K562 (cell line): Measurements from ENCODE around the gene IER3IP1. TPM values are rescaled to one million over a fixed set of nuclear protein-coding genes. Genes with fewer than 3 reads are reported as not detected.

Experiments used
- ATAC-seq: fragments of 200-7000 bp; cut with Tn5 transposase; 3 replicates; pipeline ENCODE4 v1.9.1; 2020; ENCODE audit warnings: moderate library complexity
- BruUV-seq: library from RNA; stranded (reverse); fragments of 400-500 nt; replicated peaks from 2 replicates; lab custom pipeline; 2021; lab: Mats Ljungman, UMichigan
- CTCF ChIA-PET: fragments of 300-600 bp; formaldehyde crosslinking; extraction: SDS; loops from one replicate; lab custom pipeline; 2021; ENCODE audit warnings: low intra/inter-chr PET ratio; lab: Yijun Ruan, JAX
- POLR2A ChIA-PET: fragments of 300-600, 350-650 bp; sonication (Branson Sonifier 250); formaldehyde crosslinking; extraction: SDS; loops from one replicate; lab custom pipeline; 2021; ENCODE audit warnings: antibody characterized with exemption, inconsistent platforms; lab: Yijun Ruan, JAX
- DNase-seq, 4 experiments: peaks; one replicate each; pipeline versions ENCODE4 v3.0.0 to v3.0.0-alpha.2; 2011 to 2018; ENCODE audit warnings: low spot score in 3 of 4, mixed read lengths in 3 of 4; ENCODE audit errors: extremely low read depth in 1 of 4
- FAIRE-seq: peaks from 2 replicates; lab custom pipeline; 2011; peaks lifted over from hg19 to GRCh38; lab: Jason Lieb, UNC
- H2AFZ ChIP-seq: 2 replicates; pipeline ENCODE4 v1.6.0; 2011; ENCODE audit warnings: low read depth, low read length, control low read depth, inconsistent platforms
- H3K27ac ChIP-seq: fragments of 200-600 bp; 3 replicates; pipeline ENCODE4 v1.8.0; 2011; ENCODE audit warnings: low read depth, mild to moderate bottlenecking, control low read depth, inconsistent platforms, low read length, moderate library complexity, mixed read lengths; ENCODE audit errors: extremely low read depth
- H3K27me3 ChIP-seq, 2 experiments: fragments of 300-600 bp in 1 of 2; 2 replicates in 1 of 2; 3 replicates in 1 of 2; pipeline versions ENCODE4 v1.6.0 to v1.8.0; 2011; ENCODE audit warnings: inconsistent platforms in 2 of 2, low read length in 2 of 2, mild to moderate bottlenecking in 1 of 2, mixed read lengths in 1 of 2, moderate library complexity in 1 of 2; ENCODE audit not compliant: control insufficient read depth in 2 of 2, insufficient read depth in 2 of 2
- H3K36me3 ChIP-seq: fragments of 300-600 bp; 3 replicates; pipeline ENCODE4 v1.8.0; 2011; ENCODE audit warnings: mild to moderate bottlenecking, low read length, inconsistent platforms; ENCODE audit not compliant: control insufficient read depth, insufficient read depth
- H3K4me1 ChIP-seq, 2 experiments: fragments of 200-600 bp in 1 of 2; replicated peaks in 1 of 2; 2 replicates in 1 of 2; 3 replicates in 1 of 2; pipeline versions ENCODE4 v1.5.1 to v1.8.0; 2011; ENCODE audit warnings: inconsistent platforms in 2 of 2, low read length in 2 of 2, mild to moderate bottlenecking in 1 of 2, mixed read lengths in 1 of 2, moderate library complexity in 1 of 2; ENCODE audit not compliant: control insufficient read depth in 2 of 2, insufficient read depth in 2 of 2
- H3K4me2 ChIP-seq: 2 replicates; pipeline ENCODE4 v1.6.1; 2011; ENCODE audit warnings: low read length, control low read depth, inconsistent platforms, mixed read lengths; ENCODE audit not compliant: insufficient read depth
- H3K4me3 ChIP-seq: fragments of 200-600 bp; sonication (generic), shearing (Covaris generic); 2 replicates; pipeline ENCODE4 v1.5.1; 2016; ENCODE audit warnings: control low read depth, inconsistent platforms
- H3K79me2 ChIP-seq: fragments of 200-600 bp; 3 replicates; pipeline ENCODE4 v1.8.0; 2011; ENCODE audit warnings: low read length, inconsistent platforms; ENCODE audit not compliant: control insufficient read depth, insufficient read depth
- H3K9ac ChIP-seq, 2 experiments: 2 replicates each; pipeline versions ENCODE4 v1.6.0 to v1.6.1; 2011; ENCODE audit warnings: low read depth in 2 of 2, low read length in 2 of 2, control low read depth in 1 of 2, inconsistent platforms in 1 of 2, mild to moderate bottlenecking in 1 of 2, mixed read lengths in 1 of 2; ENCODE audit not compliant: insufficient read depth in 1 of 2
- H3K9me1 ChIP-seq: one replicate; pipeline ENCODE4 v1.6.0; 2011; ENCODE audit warnings: inconsistent platforms, mild to moderate bottlenecking, low read length, moderate library complexity; ENCODE audit not compliant: control insufficient read depth, insufficient read depth
- H3K9me3 ChIP-seq: replicated peaks from 2 replicates; pipeline ENCODE4 v1.5.1; 2011; ENCODE audit warnings: low read depth, low read length, inconsistent platforms; ENCODE audit not compliant: control insufficient read depth, insufficient read depth
- H4K20me1 ChIP-seq: replicated peaks from 2 replicates; pipeline ENCODE4 v1.6.1; 2011; ENCODE audit warnings: low read length, inconsistent platforms, mixed read lengths; ENCODE audit not compliant: control insufficient read depth, insufficient read depth
- ARID1B ChIP-seq: fragments of 450-650 bp; IDR thresholded peaks from 2 replicates; pipeline ENCODE4 v1.6.1; 2016; ENCODE audit warnings: antibody characterized with exemption, mild to moderate bottlenecking, inconsistent platforms
- BRF1 ChIP-seq: IDR thresholded peaks from 3 replicates; pipeline ENCODE4 v1.6.1; 2011; ENCODE audit warnings: borderline replicate concordance, mild to moderate bottlenecking; ENCODE audit not compliant: insufficient read length; ENCODE audit errors: extremely low read depth
- CBFA2T3 ChIP-seq: fragments of 450-650 bp; IDR thresholded peaks from 2 replicates; pipeline ENCODE4 v1.6.1; 2017
- CBX5 ChIP-seq: IDR thresholded peaks from 2 replicates; pipeline ENCODE4 v1.6.1; 2014; ENCODE audit warnings: low read depth, borderline replicate concordance
- E2F3 ChIP-seq: fragments of 250-450 bp; sonication (Bioruptor Pico); IDR thresholded peaks from 2 replicates; pipeline ENCODE4 v1.4.0; 2020; ENCODE audit warnings: mild to moderate bottlenecking
- EP300 ChIP-seq: IDR thresholded peaks from 2 replicates; pipeline ENCODE4 v1.6.1; 2012; ENCODE audit warnings: low read length, improper control_type of control experiment
- FOXM1 ChIP-seq, 2 experiments: fragments of 450-650 bp in 1 of 2; sonication (generic) in 1 of 2; formaldehyde crosslinking in 1 of 2; IDR thresholded peaks; 2 replicates each; pipeline versions ENCODE4 v1.6.1 to v1.9.0; 2017 to 2022; ENCODE audit warnings: low read depth in 2 of 2, mild to moderate bottlenecking in 2 of 2, missing genetic modification reagents in 1 of 2, moderate library complexity in 1 of 2
- HDAC3 ChIP-seq: fragments of 450-650 bp; IDR thresholded peaks from 2 replicates; pipeline ENCODE4 v1.6.1; 2018; ENCODE audit warnings: borderline replicate concordance, mild to moderate bottlenecking, moderate library complexity; ENCODE audit not compliant: partially characterized antibody
- HSF4 ChIP-seq: fragments of 250-450 bp; sonication (Bioruptor Pico); IDR thresholded peaks from 2 replicates; pipeline ENCODE4 v2.1.2; 2022; ENCODE audit warnings: mild to moderate bottlenecking, moderate library complexity, borderline replicate concordance
- KDM1A ChIP-seq, 2 experiments: fragments of 450-650 bp; IDR thresholded peaks; 2 replicates each; pipeline ENCODE4 v1.6.1; 2016; ENCODE audit warnings: mild to moderate bottlenecking in 2 of 2
- KDM2B ChIP-seq: fragments of 250-450 bp; sonication (Bioruptor Pico); IDR thresholded peaks from 2 replicates; pipeline ENCODE4 v1.8.0; 2021; ENCODE audit warnings: mild to moderate bottlenecking, moderate library complexity
- MTA2 ChIP-seq: fragments of 450-650 bp; IDR thresholded peaks from 2 replicates; pipeline ENCODE4 v1.6.1; 2016; ENCODE audit warnings: low read depth
- NCOR1 ChIP-seq: fragments of 450-650 bp; IDR thresholded peaks from 2 replicates; pipeline ENCODE4 v1.6.1; 2016; ENCODE audit warnings: mild to moderate bottlenecking, moderate library complexity
- PHB2 ChIP-seq: fragments of 450-650 bp; IDR thresholded peaks from 2 replicates; pipeline ENCODE4 v1.6.1; 2017; ENCODE audit warnings: low read depth
- PKNOX1 ChIP-seq: fragments of 450-650 bp; IDR thresholded peaks from 2 replicates; pipeline ENCODE4 v1.6.1; 2016
- SMARCE1 ChIP-seq: fragments of 450-650 bp; IDR thresholded peaks from 2 replicates; pipeline ENCODE4 v1.7.1; 2016; ENCODE audit warnings: mild to moderate bottlenecking
- TCF3 ChIP-seq: sonication (generic); formaldehyde crosslinking; IDR thresholded peaks from 2 replicates; pipeline ENCODE4 v1.4.0; 2020; ENCODE audit warnings: mild to moderate bottlenecking, missing genetic modification reagents
- TEAD4 ChIP-seq, 2 experiments: sonication (generic) in 1 of 2; formaldehyde crosslinking in 1 of 2; IDR thresholded peaks; 2 replicates each; pipeline versions ENCODE4 v1.6.1 to v1.8.0; 2012 to 2022; ENCODE audit warnings: borderline replicate concordance in 1 of 2, inconsistent platforms in 1 of 2, low read length in 1 of 2, mild to moderate bottlenecking in 1 of 2, missing genetic modification reagents in 1 of 2
- TOE1 ChIP-seq, 2 experiments: fragments of 450-650 bp in 1 of 2; sonication (generic) in 1 of 2; formaldehyde crosslinking in 1 of 2; IDR thresholded peaks; 2 replicates each; pipeline versions ENCODE4 v1.7.1 to v1.8.0; 2016 to 2022; ENCODE audit warnings: borderline replicate concordance in 2 of 2, mild to moderate bottlenecking in 2 of 2, antibody characterized with exemption in 1 of 2, inconsistent platforms in 1 of 2, low read depth in 1 of 2, missing genetic modification reagents in 1 of 2, moderate library complexity in 1 of 2
- ZNF282 ChIP-seq: sonication (generic); formaldehyde crosslinking; IDR thresholded peaks from 2 replicates; pipeline ENCODE4 v1.8.1; 2023; ENCODE audit warnings: missing genetic modification reagents
- ZNF436 ChIP-seq: fragments of 250-450, 450-650 bp; sonication (Bioruptor Pico); formaldehyde crosslinking; IDR thresholded peaks from 2 replicates; pipeline ENCODE4 v1.7.0; 2020; ENCODE audit warnings: mild to moderate bottlenecking
- in situ Hi-C: fragments of 300-500 bp; cut with MboI; formaldehyde crosslinking; loops from 4 replicates; pipeline ENCODE4 v1.15.0; 2018; ENCODE audit warnings: inconsistent platforms, mixed read lengths
- intact Hi-C: fragments of 100-400 bp; cut with micrococcal nuclease; formaldehyde crosslinking; loops from 2 replicates; pipeline ENCODE4 v1.14.2; 2022
- polyA plus RNA-seq, 8 experiments: library from polyadenylated mRNA; depleted of rRNA in 4 of 8; stranded (reverse) in 5 of 8; unstranded in 3 of 8; fragments of >200 nt; fragmentation: Nextera tagmentation in 2 of 8; fragmentation: Illumina TruSeq in 1 of 8; extraction: Ambion mirVana in 2 of 8; extraction: Trizol in 1 of 8; gene quantifications; 2 replicates each; pipeline versions ENCODE4 v1.2.1 to v1.2.3, GENCODE V29; 2011 to 2014; ENCODE audit warnings: inconsistent platforms in 1 of 8, missing spikeins in 1 of 8
- total RNA-seq, 7 experiments: library from RNA; depleted of rRNA in 6 of 7; stranded (reverse); fragments of >200 nt in 6 of 7; fragmentation: Illumina TruSeq in 2 of 7; extraction: Trizol in 2 of 7; gene quantifications; 2 replicates each; pipeline versions ENCODE4 v1.2.1 to v1.2.3, GENCODE V29; 2011 to 2021; ENCODE audit warnings: low replicate concordance in 1 of 7
- TF ChIP-seq, protein P1 (sequence below): fragments of 200-800 bp; sonication (Bioruptor generic); IDR thresholded peaks from 2 replicates; pipeline ENCODE4 v1.6.1; 2017; ENCODE audit warnings: missing genetic modification characterization, missing compliant biosample characterization

IER3IP1 gene
- total and polyA plus RNA-seq, 9 of the 15 experiments (the other 6 are each of a cell fraction or from before 2014, with no cell fraction given), result 9.0 to 38.2 (median 19.9) TPM

DNA sequence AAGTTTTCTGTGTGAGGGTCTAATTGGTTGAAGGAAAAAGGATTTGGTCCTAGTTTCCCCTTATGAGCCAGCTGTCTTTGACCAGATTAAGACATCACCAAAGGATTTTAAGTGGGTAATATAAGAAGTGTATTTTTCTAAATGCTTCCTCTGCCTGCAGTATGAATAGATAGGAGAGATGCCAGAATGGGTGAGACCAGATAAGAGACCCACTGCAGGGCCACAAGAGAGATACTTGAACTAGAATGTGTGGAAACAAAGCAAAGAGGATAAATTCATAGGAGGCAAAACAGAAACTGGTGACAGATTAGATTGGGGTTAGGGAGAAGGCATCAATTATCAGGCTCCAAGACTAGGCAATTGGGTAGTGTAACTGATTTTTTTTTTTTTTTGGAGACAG is 24.7 kb downstream of the IER3IP1 start:
- intact Hi-C loops, result no loop called here
- peak in 2 of 4 experiments; percentile 38 to 62 for DNase-seq
- TF ChIP-seq CBX5, result no peak
- no peak for TF ChIP-seq ZNF282
- peak; percentile 26 for TF ChIP-seq HDAC3
- TF ChIP-seq, protein P1, sequence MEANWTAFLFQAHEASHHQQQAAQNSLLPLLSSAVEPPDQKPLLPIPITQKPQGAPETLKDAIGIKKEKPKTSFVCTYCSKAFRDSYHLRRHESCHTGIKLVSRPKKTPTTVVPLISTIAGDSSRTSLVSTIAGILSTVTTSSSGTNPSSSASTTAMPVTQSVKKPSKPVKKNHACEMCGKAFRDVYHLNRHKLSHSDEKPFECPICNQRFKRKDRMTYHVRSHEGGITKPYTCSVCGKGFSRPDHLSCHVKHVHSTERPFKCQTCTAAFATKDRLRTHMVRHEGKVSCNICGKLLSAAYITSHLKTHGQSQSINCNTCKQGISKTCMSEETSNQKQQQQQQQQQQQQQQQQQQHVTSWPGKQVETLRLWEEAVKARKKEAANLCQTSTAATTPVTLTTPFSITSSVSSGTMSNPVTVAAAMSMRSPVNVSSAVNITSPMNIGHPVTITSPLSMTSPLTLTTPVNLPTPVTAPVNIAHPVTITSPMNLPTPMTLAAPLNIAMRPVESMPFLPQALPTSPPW (CRISPR knock-in tag), result peak; percentile 22; the same call in 1 of the 2 replicates
- TF ChIP-seq FOXM1 (IDR thresholded peaks at IDR 0.05; ENCODE audit: low read depth), result peak; percentile 45; the same call in 1 of the 2 replicates
- TF ChIP-seq FOXM1 (CRISPR knock-in tag; IDR thresholded peaks at IDR 0.05; ENCODE audit: low read depth), result no peak
- TF ChIP-seq ZNF436, result no peak
- peak; percentile 88 to 89 for TF ChIP-seq KDM1A (IDR thresholded peaks at IDR 0.05)
- TF ChIP-seq KDM2B, result no peak
- no peak for TF ChIP-seq HSF4
- TF ChIP-seq CBFA2T3, result peak; percentile 92
- peak; percentile 30; the same call in 1 of the 2 replicates for TF ChIP-seq SMARCE1
- peak; percentile 88 for TF ChIP-seq TEAD4 (IDR thresholded peaks at IDR 0.05; ENCODE audit: low read length)
- no peak for TF ChIP-seq TEAD4 (CRISPR knock-in tag; IDR thresholded peaks at IDR 0.05; ENCODE audit: borderline replicate concordance)
- peak; percentile 18; the same call in 1 of the 2 replicates for TF ChIP-seq PKNOX1
- TF ChIP-seq MTA2, result peak; percentile 26; the same call in 1 of the 2 replicates
- peak; percentile 79 for TF ChIP-seq NCOR1
- TF ChIP-seq E2F3 (CRISPR knock-in tag), result no peak
- TF ChIP-seq PHB2, result peak; percentile 47; the same call in 1 of the 2 replicates
- peak; percentile 66 for TF ChIP-seq TCF3 (CRISPR knock-in tag)
- peak; percentile 81 for TF ChIP-seq ARID1B
- no peak for TF ChIP-seq BRF1
- TF ChIP-seq TOE1 (IDR thresholded peaks at IDR 0.05; ENCODE audit: borderline replicate concordance), result no peak
- no peak for TF ChIP-seq TOE1 (CRISPR knock-in tag; IDR thresholded peaks at IDR 0.05; ENCODE audit: borderline replicate concordance, low read depth)
- peak; percentile 29; the same call in 1 of the 2 replicates for TF ChIP-seq EP300

More for the DNA sequence above, 24.7 kb downstream of the IER3IP1 start:
- Histone ChIP-seq H3K4me3 (peak overlapping the region; percentile 70; the same call in 1 of the 2 replicates), H3K4me1 (peaks cover 11 to 12% of the 10 kb centered on the region in 2 experiments; a peak in 3 of 5 replicates), H3K27ac (peak overlapping the region; percentile 83; the same call in 1 of the 3 replicates), H3K9me1 (no peaks in the 10 kb centered on the region), H4K20me1 (no peaks in the 10 kb centered on the region), H3K4me2 (peak overlapping the region; percentile 88), H3K9ac (no peak overlapping the region), H3K9me3 (no peaks in the 10 kb centered on the region), H3K27me3 (no peaks in the 10 kb centered on the region), H3K79me2 (peaks cover 37% of the 10 kb centered on the region), H3K36me3 (peaks cover 26% of the 10 kb centered on the region; the same call in 2 of the 3 replicates), H2AFZ (no peak overlapping the region)
- in situ Hi-C loops, result no loop called here
- POLR2A ChIA-PET, result interaction anchor here (0.7 kb wide), 1 partner anchor 345 kb away, joined by 5 read pairs; no protein-coding TSS in a partner anchor
- FAIRE-seq, result peak; percentile 32
- CTCF ChIA-PET, result no interaction called here
- BruUV-seq, result no TSS peak
- ATAC-seq, result peak; percentile 6; the same call in 1 of the 3 replicates
